Measurements from ENCODE around the gene MORN3.
"Not testable (repeated sequence)": the region's sequence is repeated elsewhere in the genome, so short reads cannot be mapped to it uniquely, and the experiment has no call there.

MORN3 gene

GRCh38 chr12:121669521-121669900 is at the start of gene MORN3:
MORN3 (minus strand) TSS chr12:121669654; CDS start chr12:121669483, 171 bp downstream.
- no peak for DNase-seq

- DNase-seq: no peak
Measured at GRCh38 chr12:121718653-121719239, 49.3 kb upstream of the MORN3 start.

GRCh38 chr12:121717041-121717699 is 47.7 kb upstream of the MORN3 start:
- DNase-seq: no peak

DNA sequence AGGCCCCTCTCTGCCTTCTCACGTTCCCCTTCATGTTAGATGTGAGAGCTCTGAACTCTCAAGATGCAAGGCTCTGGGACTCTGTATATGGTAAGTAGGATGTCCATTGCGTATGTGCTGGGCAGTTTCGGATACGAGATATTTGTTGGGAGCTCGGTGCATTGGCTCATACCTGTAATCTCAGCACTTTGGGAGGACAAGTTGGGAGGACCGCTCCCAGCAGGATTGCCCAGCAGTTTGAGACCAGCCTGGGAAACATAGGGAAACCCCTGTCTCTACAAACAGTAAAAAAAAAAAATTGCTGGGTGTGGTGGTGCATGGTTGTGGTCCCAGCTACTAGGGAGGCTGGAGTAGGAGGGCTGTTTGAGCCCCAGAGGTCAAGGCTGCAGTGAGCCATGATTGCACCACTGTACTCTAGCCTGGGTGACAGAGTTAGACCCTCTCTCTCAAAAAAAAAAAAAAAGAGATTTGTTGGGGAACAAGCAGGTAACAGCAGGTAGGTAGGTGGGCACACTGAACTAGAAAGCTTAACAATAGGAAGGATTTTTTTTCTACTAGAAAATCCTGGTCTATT is 46.5 kb upstream of the MORN3 start:
- no peak for DNase-seq

GRCh38 chr12:121715055-121715454 is 45.6 kb upstream of the MORN3 start:
- DNase-seq: not testable (repeated sequence)

DNA sequence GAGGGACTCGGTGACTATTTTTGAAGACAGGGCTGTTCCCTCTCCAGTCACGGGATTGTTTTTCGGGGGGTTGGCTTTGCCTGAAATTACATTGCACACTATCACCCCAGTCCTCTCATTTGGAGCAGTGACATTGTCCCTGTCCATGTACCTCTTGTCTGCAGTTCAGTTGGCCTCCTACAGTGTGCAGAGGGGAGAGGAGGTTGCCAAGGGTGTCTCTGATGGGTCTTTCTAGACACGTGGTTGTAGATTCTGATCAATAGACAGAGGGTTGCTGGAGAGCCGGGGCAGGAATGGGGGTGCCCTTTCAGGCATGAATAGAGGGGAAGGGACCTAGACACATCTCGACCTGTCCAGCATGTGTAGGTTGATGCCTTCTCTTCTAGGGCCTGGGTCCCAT is 44.3 kb upstream of the MORN3 start:
- DNase-seq: no peak

DNA sequence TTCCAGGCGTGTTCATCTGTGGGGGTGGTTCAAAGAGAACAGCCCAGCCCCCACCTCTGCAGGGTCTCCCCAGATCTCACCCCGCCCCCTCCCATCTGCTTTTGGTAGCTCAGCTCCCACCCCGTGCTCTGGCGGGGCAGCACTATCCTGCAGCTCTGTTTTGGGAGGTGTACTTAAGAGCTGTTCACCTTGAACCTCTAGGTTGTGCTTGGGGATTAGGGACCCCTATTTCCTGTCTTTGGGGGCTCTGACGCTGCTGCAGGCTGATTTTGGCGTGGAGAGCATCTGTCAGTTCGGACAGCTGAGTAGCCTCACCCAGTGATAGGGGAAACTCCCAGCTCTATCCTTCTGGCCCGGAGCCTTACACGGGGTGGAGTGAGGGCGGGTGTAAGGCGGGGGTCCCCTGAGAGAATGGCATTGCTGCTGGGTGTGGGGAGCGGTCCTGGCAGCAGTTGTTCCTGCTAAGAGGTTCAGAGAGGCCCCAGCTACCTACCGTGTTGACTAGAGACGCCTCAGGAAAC is 43.9 kb upstream of the MORN3 start:
- no peak for DNase-seq

DNA sequence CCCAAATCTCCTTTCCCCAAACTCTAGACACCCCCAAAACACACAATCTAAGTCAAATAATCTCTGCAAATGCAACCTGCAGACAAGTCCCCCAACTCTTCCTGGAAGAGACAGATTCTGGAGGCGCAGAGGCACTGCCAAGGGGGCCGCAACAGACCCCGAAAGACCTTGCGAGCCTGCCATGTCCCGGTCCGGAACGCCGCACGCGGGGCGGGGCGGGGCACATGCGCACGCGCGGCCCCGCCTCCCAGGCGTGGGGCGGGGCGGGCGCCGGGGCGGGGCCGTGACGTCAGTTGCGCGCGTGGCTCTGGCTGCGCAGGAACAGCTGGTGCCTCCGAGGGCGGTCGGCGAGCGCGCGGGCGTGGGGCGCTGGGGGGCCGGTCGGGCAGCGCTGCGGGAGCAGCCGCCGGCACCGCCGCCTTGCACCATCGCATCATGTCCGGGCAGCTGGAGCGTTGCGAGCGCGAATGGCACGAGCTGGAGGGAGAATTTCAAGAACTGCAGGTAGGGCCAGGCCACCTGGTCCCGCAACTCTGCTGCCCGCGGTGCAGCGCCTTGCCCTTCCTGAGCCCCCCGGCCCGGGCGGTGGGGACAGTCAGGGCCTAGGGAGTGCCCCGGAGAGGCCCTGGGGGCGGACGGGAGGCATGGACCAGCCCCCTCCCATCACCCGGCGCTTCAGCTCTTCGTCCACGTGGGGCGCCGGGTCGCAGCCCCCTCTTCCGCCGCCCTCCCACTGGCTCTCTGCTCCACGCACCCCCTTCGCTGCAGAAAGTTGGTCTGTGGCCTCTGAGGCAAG is 43.2 kb upstream of the MORN3 start, which contains the start of gene TMEM120B:
TMEM120B (plus strand) TSS at position 292 of the 796 bp plus-strand sequence; CDS start at position 436, 144 bp downstream.
- DNase-seq: peak; percentile 87

- DNase-seq: peak; percentile 37
Measured at GRCh38 chr12:121712190-121712460, 42.7 kb upstream of the MORN3 start.

DNA sequence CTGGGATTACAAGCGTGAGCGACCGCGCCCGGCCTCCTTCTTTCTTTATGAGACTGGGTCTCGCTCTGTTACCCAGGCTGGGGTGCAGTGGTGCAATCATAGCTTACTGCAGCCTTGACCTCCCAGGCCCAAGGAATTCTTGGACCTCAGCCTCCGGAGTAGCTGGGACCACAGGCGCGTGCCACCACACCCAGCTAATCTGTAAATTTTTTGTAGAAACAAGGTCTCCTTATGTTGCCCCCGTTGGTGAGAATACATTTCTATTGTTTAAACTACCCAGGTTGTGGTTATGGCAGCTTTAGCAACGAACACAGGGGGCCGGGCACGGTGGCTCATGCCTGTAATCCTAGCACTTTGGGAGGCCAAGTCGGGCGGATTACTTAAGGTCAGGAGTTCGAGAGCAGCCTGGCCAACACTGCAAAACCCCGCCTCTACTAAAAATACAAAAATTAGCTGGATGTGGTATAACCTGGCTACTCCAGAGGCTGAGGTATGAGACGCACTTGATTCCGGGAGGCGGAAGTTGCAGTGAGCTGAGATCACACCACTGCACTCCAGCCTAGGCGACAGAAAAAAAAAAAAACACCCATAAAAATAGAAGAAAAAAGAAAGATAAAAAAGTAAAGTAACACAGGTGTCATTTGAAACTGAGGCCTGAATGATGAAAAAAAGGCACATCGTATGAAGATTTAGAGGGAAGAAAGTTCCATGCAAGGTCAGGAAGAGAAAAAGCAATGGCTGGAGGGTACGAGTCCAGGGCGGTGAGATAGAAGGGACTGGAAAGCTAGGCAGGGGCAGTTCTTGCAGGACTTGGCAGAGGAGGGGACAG is 42.1 kb upstream of the MORN3 start:
- DNase-seq: peak; percentile 35

DNA sequence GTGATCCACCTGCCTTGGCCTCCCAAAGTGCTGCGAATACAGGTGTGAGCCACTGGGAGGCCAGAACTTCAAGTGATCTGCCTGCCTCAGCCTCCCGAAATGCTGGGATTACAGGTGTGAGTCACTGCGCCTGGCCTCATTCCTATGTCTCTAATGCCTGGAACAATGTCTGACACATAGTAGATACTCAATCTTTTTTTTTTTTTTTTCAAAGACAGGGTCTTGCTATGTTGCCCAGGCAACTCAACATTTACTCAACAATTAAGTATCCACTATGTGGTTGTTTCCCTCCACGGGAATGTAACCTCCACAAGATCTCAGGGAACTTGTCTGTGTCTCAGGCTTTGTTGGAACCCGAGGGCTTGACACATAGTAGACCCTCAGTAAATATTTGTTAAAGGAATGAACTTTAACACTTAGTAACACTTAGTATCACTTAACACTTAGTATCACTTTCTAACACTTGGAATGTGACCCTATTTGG is 40.1 kb upstream of the MORN3 start:
- DNase-seq: no peak

DNA sequence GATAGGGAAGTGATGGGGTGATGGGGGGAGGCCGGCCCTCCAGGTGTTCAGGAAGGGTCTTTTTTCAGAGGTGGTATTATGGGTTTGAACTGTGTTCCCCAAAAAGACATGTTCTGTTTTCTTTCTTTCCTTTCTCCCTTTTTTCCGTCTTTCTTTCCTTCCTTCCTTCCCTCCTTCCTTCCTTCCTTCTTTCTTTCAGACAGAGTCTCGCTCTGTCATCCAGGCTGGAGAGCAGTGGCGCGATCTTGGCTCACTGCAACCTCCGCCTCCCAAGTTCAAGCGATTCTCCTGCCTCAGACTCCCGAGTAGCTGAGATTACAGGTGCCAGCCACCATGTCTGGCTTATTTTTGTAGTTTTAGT is 39.6 kb upstream of the MORN3 start:
- not testable (repeated sequence) for DNase-seq

GRCh38 chr12:121708313-121709063 is 39.0 kb upstream of the MORN3 start:
- no peak for DNase-seq

GRCh38 chr12:121705514-121705913 is 36.1 kb upstream of the MORN3 start:
- DNase-seq: no peak

DNA sequence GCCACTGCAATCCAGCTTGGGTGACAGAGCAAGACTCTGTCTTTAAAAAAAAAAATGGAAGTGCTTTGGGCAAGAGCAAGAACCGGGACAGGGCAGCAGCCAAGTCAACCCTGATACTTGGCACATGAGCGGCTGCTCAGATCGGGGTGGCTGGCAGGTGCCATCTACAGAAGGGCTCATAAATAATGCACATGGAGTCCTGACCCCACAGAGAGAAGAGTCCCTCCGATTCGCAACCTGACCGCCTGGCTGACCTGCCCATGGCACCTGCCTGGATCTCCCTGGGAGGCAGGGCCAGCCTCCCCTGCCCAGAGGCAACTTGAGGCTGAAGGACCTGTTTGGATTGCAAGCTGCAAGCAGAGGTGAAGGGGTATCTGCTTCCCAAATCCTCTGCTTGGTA is 33.5 kb upstream of the MORN3 start:
- no peak for DNase-seq

DNA sequence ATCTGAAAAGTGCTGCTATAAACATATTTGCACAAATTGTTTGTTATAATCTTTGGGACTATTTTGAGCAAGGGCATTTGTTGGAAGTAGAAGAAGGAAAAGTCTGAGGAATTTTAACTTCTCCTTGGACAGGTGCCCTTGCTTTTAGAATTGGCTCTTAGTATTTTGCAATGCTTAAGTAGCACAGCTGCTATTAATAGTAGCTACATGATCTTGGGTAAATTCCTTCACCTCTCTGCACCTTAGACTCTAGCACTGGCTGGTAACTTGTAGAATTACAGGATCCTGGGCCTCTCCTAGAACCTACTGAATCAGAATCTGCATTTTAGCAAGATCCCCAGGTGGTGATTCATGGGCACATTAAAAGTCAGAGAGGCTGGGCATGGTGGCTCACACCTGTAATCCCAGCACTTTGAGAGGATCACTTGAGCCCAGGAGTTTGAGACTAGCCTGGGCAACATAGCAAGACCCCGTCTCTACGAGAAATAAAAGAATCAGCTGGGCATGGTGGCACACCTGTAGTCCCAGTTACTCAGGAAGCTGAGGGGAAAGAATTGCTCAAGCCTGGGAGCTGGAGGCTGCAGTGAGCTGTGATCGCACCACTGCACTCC is 32.3 kb upstream of the MORN3 start:
- DNase-seq: no peak

DNA sequence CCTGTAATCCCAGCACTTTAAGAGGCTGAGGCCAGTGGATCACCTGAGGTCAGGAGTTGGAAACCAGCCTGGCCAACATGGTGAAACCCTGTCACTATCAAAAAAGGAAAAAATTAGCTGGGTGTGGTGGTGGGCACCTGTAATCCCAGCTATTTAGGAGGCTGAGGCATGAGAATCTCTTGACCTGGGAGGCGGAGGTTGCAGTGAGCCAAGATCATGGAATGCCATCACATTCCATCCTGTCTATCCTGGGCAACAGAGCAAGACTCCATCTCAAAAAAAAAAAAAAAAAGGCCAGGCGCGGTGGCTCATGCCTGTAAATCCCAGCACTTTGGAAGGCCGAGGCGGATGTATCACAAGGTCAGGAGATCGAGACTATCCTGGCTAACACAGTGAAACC is 28.4 kb upstream of the MORN3 start:
- not testable (repeated sequence) for DNase-seq

DNA sequence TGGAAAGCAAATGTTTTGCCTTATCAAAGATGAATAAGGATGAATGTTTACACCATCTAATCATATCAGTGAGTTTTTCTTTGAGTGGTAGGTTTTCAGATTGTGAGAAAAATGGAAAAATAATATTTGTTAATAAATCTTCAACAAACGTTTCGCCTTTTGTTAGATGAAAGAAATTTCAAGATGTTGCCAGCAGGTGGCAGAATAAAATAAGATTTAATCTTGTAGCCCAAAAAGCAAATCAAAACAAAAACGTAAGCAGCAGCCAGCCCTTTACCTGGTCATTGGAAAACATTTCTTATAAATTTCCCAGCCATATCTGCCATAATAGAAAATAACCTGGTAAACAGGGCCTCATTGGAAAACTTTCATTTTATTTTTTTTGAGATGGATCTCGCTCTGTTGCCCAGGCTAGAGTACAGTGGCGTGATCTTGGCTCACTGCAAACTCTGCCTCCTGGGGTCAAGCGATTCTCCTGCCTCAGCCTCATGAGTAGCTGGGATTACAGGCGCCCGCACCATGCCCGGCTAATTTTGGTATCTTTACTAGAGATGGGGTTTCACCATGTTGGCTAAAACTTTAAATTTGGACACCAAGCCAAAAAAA is 27.7 kb upstream of the MORN3 start:
- DNase-seq: peak; percentile 80

DNA sequence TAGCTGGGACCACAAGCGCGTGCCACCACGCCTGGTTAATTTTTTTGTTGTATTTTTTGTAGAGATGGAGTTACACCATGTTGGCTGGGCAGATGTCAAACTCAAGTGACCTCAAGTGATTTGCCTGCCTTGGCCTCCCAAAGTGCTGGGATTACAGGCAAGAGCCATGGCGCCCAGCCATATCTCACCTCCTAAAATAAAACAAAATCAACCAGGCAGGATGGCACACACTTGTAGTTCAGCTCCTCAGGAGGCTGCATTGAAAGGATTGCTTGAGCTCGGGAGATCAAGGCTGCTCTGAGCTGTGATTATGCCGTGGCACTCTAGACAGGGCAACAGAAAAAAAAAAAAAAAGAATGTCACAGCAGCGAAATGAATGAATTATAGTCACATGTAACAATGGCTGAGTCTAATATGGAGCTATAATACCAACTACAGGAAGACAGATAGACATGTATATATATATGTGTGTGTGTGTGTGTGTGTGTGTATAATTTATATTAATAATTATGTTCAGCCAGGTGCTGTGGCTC is 23.8 kb upstream of the MORN3 start:
- DNase-seq: no peak

DNA sequence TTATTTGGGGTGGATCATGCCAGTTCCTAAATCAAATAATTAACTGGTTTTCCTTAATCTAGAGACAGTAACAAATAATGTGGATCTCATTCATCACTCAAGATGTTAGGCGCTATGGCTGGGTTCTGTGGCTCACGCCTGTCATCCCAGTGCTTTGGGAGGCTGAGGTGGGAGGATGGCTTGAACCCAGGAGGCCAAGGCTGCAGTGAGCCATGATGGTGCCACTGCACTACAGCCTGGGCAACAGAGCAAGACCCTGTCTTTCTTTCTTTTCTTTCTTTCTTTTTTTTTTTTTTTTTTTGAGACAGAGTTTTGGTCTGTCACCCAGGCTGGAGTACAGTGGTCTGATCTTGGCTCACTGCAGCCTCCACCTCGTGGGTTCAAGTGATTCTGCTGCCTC is 23.3 kb upstream of the MORN3 start:
- DNase-seq: not testable (repeated sequence)

DNA sequence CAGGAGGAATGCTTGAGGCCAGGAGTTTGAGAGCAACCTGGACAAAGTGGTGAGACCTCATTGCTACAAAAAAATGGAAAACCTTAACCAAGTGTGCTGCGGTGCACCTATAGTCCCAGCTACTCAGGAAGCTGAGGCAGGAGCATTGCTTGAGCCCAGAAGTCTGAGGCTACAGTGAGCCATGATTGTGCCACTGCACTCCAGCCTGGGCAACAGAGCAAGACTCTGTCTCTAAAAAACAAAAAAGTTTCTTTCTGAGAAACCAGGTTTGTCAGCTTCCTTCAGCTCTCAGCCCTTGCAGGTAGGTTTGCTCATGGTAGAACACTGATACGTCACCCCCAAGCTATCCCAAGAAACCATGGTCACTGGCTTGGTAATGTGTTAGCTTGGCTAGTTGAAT is 20.0 kb upstream of the MORN3 start:
- DNase-seq: no peak

Data from CD4-positive, alpha-beta T cell treated with Interleukin-21 for 1 hour (primary cell).